IMR-90 (cell line): ENCODE measurements around the gene TIMM29. TPM values are rescaled to one million over a fixed set of nuclear protein-coding genes. Genes with fewer than 3 reads are reported as not detected.

Experiments
- ATAC-seq: fragments of 200-7000 bp; cut with Tn5 transposase; 2 replicates; pipeline ENCODE4 v1.9.1; 2020; ENCODE audit warnings: low read depth, mild to moderate bottlenecking, moderate library complexity
- BruUV-seq: library from RNA; stranded (reverse); fragments of 400-500 nt; replicated peaks from 2 replicates; lab custom pipeline; 2021; lab: Mats Ljungman, UMichigan
- CTCF ChIA-PET: fragments of 300-600 bp; formaldehyde crosslinking; extraction: SDS; loops from one replicate; lab custom pipeline; 2021; ENCODE audit warnings: antibody characterized with exemption; lab: Yijun Ruan, JAX
- POLR2A ChIA-PET: fragments of 300-600 bp; sonication (Branson Sonifier 250); formaldehyde crosslinking; loops from one replicate; lab custom pipeline; 2022; ENCODE audit warnings: antibody characterized with exemption; ENCODE audit not compliant: unreplicated experiment; lab: Charles Lee
- DNase-seq: peaks from one replicate; pipeline ENCODE4 v3.0.0; 2013
- H2AFZ ChIP-seq: replicated peaks from 2 replicates; pipeline ENCODE3; 2013; ENCODE audit warnings: low read length, mild to moderate bottlenecking; ENCODE audit not compliant: poor library complexity
- H2AK5ac ChIP-seq: 2 replicates; pipeline ENCODE4 v1.6.1; 2013; ENCODE audit warnings: low read depth, low read length, inconsistent platforms
- H2AK9ac ChIP-seq: replicated peaks from 2 replicates; pipeline ENCODE3; 2013; ENCODE audit warnings: mild to moderate bottlenecking, low read depth, low read length, moderate library complexity; ENCODE audit not compliant: poor library complexity
- H2BK120ac ChIP-seq: 2 replicates; pipeline ENCODE4 v1.6.1; 2013; ENCODE audit warnings: low read depth, low read length, inconsistent platforms
- H2BK15ac ChIP-seq: 3 replicates; pipeline ENCODE4 v1.6.1; 2013; ENCODE audit warnings: low read depth, low read length, inconsistent platforms
- H2BK20ac ChIP-seq: 2 replicates; pipeline ENCODE4 v1.6.1; 2013; ENCODE audit warnings: low read depth, mild to moderate bottlenecking, inconsistent platforms, low read length, moderate library complexity
- H2BK5ac ChIP-seq: 2 replicates; pipeline ENCODE4 v1.6.1; 2013; ENCODE audit warnings: mild to moderate bottlenecking, low read depth, low read length, inconsistent platforms; ENCODE audit not compliant: poor library complexity, severe bottlenecking
- H3K14ac ChIP-seq: replicated peaks from 2 replicates; pipeline ENCODE4 v1.6.1; 2013; ENCODE audit warnings: low read depth, low read length, inconsistent platforms
- H3K18ac ChIP-seq: 2 replicates; pipeline ENCODE4 v1.6.1; 2013; ENCODE audit warnings: low read depth, low read length, control low read depth
- H3K23ac ChIP-seq: 2 replicates; pipeline ENCODE4 v1.6.1; 2013; ENCODE audit warnings: low read depth, low read length, inconsistent platforms
- H3K27ac ChIP-seq: 2 replicates; pipeline ENCODE4 v1.5.1; 2013; ENCODE audit warnings: mild to moderate bottlenecking, control low read depth, low read length; ENCODE audit not compliant: insufficient read depth
- H3K27me3 ChIP-seq: 2 replicates; pipeline ENCODE4 v1.6.1; 2013; ENCODE audit warnings: low read length; ENCODE audit not compliant: control insufficient read depth, insufficient read depth
- H3K36me3 ChIP-seq: 2 replicates; pipeline ENCODE4 v1.6.1; 2013; ENCODE audit warnings: low read length, mixed read lengths; ENCODE audit not compliant: control insufficient read depth, insufficient read depth
- H3K4ac ChIP-seq: 2 replicates; pipeline ENCODE4 v1.6.1; 2013; ENCODE audit warnings: low read depth, low read length, inconsistent platforms
- H3K4me1 ChIP-seq: 2 replicates; pipeline ENCODE4 v1.6.1; 2013; ENCODE audit warnings: low read length, mixed read lengths; ENCODE audit not compliant: control insufficient read depth, insufficient read depth
- H3K4me2 ChIP-seq: 2 replicates; pipeline ENCODE4 v1.6.1; 2013; ENCODE audit warnings: low read depth, mild to moderate bottlenecking, control low read depth, low read length, moderate library complexity
- H3K4me3 ChIP-seq: 2 replicates; pipeline ENCODE4 v1.5.1; 2013; ENCODE audit warnings: low read depth, mild to moderate bottlenecking, control low read depth, low read length, moderate library complexity; ENCODE audit not compliant: insufficient read depth
- H3K56ac ChIP-seq: 2 replicates; pipeline ENCODE4 v1.6.1; 2013; ENCODE audit warnings: low read length, inconsistent platforms; ENCODE audit not compliant: insufficient read depth; ENCODE audit errors: extremely low read depth
- H3K79me1 ChIP-seq, 2 experiments: 2 replicates each; pipeline ENCODE4 v1.6.1; 2013; ENCODE audit warnings: low read length in 2 of 2, inconsistent platforms in 1 of 2, low read depth in 1 of 2
- H3K9ac ChIP-seq: 2 replicates; pipeline ENCODE4 v1.6.1; 2013; ENCODE audit warnings: low read depth, low read length, control low read depth
- H3K9me1 ChIP-seq: 2 replicates; pipeline ENCODE4 v1.6.1; 2013; ENCODE audit warnings: low read length, inconsistent platforms; ENCODE audit not compliant: insufficient read depth
- H3K9me3 ChIP-seq: 2 replicates; pipeline ENCODE4 v1.6.1; 2013; ENCODE audit warnings: low read length; ENCODE audit not compliant: control insufficient read depth, insufficient read depth
- H4K20me1 ChIP-seq: 2 replicates; pipeline ENCODE4 v1.6.1; 2013; ENCODE audit warnings: low read length, inconsistent platforms; ENCODE audit not compliant: insufficient read depth
- H4K5ac ChIP-seq: 2 replicates; pipeline ENCODE4 v1.6.1; 2013; ENCODE audit warnings: mild to moderate bottlenecking, low read depth, low read length, control low read depth
- H4K8ac ChIP-seq, 2 experiments: 2 replicates each; pipeline ENCODE4 v1.6.1; 2013; ENCODE audit warnings: low read depth in 2 of 2, low read length in 2 of 2, control low read depth in 1 of 2, inconsistent platforms in 1 of 2
- H4K91ac ChIP-seq: 2 replicates; pipeline ENCODE4 v1.6.1; 2013; ENCODE audit warnings: low read depth, low read length, inconsistent platforms; ENCODE audit not compliant: insufficient read depth
- BHLHE40 ChIP-seq: fragments of 150-350 bp; IDR thresholded peaks from 2 replicates; pipeline ENCODE4 v1.6.1; 2016; ENCODE audit warnings: mild to moderate bottlenecking, low read depth, low read length
- CEBPB ChIP-seq: IDR thresholded peaks from 2 replicates; pipeline ENCODE4 v1.6.1; 2012; ENCODE audit warnings: low read depth, low read length, improper control_type of control experiment
- CHD1 ChIP-seq: IDR thresholded peaks from 2 replicates; pipeline ENCODE4 v1.6.1; 2012; ENCODE audit warnings: low read depth, low read length, improper control_type of control experiment
- CTCF ChIP-seq: conservative IDR thresholded peaks from 2 replicates; pipeline ENCODE4 v1.5.1; 2012; ENCODE audit warnings: mild to moderate bottlenecking, low read depth, low read length, improper control_type of control experiment
- MAFK ChIP-seq: IDR thresholded peaks from 2 replicates; pipeline ENCODE4 v1.6.1; 2012; ENCODE audit warnings: low read depth, low read length, improper control_type of control experiment
- MAZ ChIP-seq: IDR thresholded peaks from 2 replicates; pipeline ENCODE4 v1.6.1; 2012; ENCODE audit warnings: low read depth, mild to moderate bottlenecking, low read length, improper control_type of control experiment, moderate library complexity, borderline replicate concordance
- NFE2L2 ChIP-seq: fragments of 150-350 bp; IDR thresholded peaks from 2 replicates; pipeline ENCODE4 v1.6.1; 2016; ENCODE audit warnings: low read depth, mild to moderate bottlenecking, low read length
- RFX5 ChIP-seq: IDR thresholded peaks from 2 replicates; pipeline ENCODE4 v1.8.0; 2012; ENCODE audit warnings: low read depth, mild to moderate bottlenecking, low read length, moderate library complexity
- SMC3 ChIP-seq: fragments of 150-350 bp; IDR thresholded peaks from 2 replicates; pipeline ENCODE4 v1.6.1; 2016; ENCODE audit warnings: low read depth, mild to moderate bottlenecking, antibody characterized with exemption, low read length, moderate library complexity
- USF2 ChIP-seq: fragments of 150-350 bp; IDR thresholded peaks from 2 replicates; pipeline ENCODE4 v1.6.1; 2017; ENCODE audit warnings: mild to moderate bottlenecking, antibody characterized with exemption, low read length, low read depth
- WGBS, 2 experiments: methylation state at CpG; one replicate each; pipeline versions ENCODE4 v1.1.5 to v1.1.7; 2013; ENCODE audit warnings: missing lambda C conversion rate in 2 of 2; ENCODE audit not compliant: insufficient read length in 1 of 2; ENCODE audit errors: extremely low coverage in 2 of 2; 5-methylcytosine and 5-hydroxymethylcytosine counted together
- dilution Hi-C: fragments of 300-500 bp; cut with HindIII; formaldehyde crosslinking; loops from one replicate; pipeline ENCODE4 v1.14.3; 2018; ENCODE audit warnings: low sequenced_read_pairs; ENCODE audit not compliant: unreplicated experiment
- in situ Hi-C: fragments of 300-500 bp; cut with MboI; formaldehyde crosslinking; loops from 3 replicates; pipeline ENCODE4 v1.14.3; 2019; ENCODE audit warnings: low sequenced_read_pairs, inconsistent platforms, mixed read lengths
- intact Hi-C: fragments of 100-400 bp; cut with micrococcal nuclease; formaldehyde crosslinking; loops from 2 replicates; pipeline ENCODE4 v1.10.0; 2022
- polyA plus RNA-seq, 3 experiments: library from polyadenylated mRNA; depleted of rRNA; stranded (reverse); fragments of >200 nt; gene quantifications; 2 replicates each; pipeline ENCODE4 v1.2.3, GENCODE V29; 2012; ENCODE audit warnings: low replicate concordance in 1 of 3
- total RNA-seq: library from RNA; depleted of rRNA; stranded (reverse); fragments of >200 nt; gene quantifications from 2 replicates; pipeline ENCODE4 v1.2.3, GENCODE V29; 2012

Gene TIMM29
- total and polyA plus RNA-seq, 2 of the 4 experiments (the other 2 are of a cell fraction): 9.3 to 13.4 TPM

DNA sequence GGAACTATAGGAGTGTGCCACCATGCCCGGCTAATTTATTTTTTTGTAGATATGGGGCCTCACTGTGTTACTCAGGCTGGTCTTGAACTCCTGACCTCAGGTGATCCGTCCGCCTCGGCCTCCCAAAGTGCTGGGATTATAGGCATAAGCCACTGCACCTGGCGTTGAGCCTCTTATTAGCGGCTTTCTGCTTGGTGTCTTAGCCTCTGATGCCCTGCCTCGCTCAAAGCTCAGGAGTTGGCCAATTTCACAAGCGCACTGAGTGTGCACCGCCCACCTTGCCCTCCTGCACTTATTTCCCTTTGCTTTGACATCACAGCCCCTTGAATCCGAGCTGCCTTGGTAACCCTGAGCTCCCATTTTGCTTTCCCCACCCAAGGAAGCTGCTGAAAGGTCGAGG lies 10.3 kb upstream of the TIMM29 start:
- Histone ChIP-seq H3K9me3 (no peaks in the 10 kb centered on the region), H2BK5ac (no peak overlapping the region), H3K23ac (no peak overlapping the region), H2AFZ (no peak overlapping the region), H2AK9ac (no peak overlapping the region), H3K79me1 (peaks cover 9 to 23% of the 10 kb centered on the region in 2 experiments; a peak in 3 of 4 replicates), H3K14ac (no peak overlapping the region), H3K4ac (no peak overlapping the region), H3K9me1 (no peaks in the 10 kb centered on the region), H3K4me1 (peaks cover 12% of the 10 kb centered on the region), H4K91ac (no peak overlapping the region), H2AK5ac (no peak overlapping the region), H3K4me3 (no peak overlapping the region), H3K56ac (no peak overlapping the region), H3K9ac (no peak overlapping the region), H3K4me2 (no peak overlapping the region), H3K27me3 (no peaks in the 10 kb centered on the region), H2BK120ac (no peak overlapping the region), H4K5ac (no peak overlapping the region), H4K20me1 (peaks cover 14% of the 10 kb centered on the region), H2BK15ac (no peak overlapping the region), H3K18ac (no peak overlapping the region), H3K27ac (no peak overlapping the region), H2BK20ac (no peak overlapping the region), H4K8ac (no peak overlapping the region), H3K36me3 (peaks cover 60% of the 10 kb centered on the region)
- no TSS peak for BruUV-seq
- DNase-seq (no peak), ATAC-seq (no peak)
- intact Hi-C loops: no loop called here
- no peak for TF ChIP-seq RFX5
- no peak for TF ChIP-seq NFE2L2
- TF ChIP-seq CHD1: no peak
- no peak for TF ChIP-seq CEBPB
- no peak for TF ChIP-seq CTCF
- TF ChIP-seq USF2: no peak
- TF ChIP-seq SMC3: no peak
- no peak for TF ChIP-seq MAZ
- no peak for TF ChIP-seq BHLHE40
- TF ChIP-seq MAFK: no peak
- WGBS, 2 experiments: 90% methylated on average over 8 of the region's 11 CpGs; no CpG with 5 or more reads in 1 of the 2 experiments
- ChIA-PET POLR2A (no interaction called here), CTCF (interaction anchor here (1.7 kb wide), 1 partner anchor 47 kb away, joined by 5 read pairs; no protein-coding TSS in a partner anchor)
- in situ Hi-C loops: no loop called here
- dilution Hi-C loops: no loop called here
